ENCODE results near the gene CARHSP1. TPM values are rescaled to one million over a fixed set of nuclear protein-coding genes. Genes with fewer than 3 reads are reported as not detected.
A peak's percentile ranks its signal among the peaks of the same experiment; 100 is the strongest.

The CARHSP1 gene
- total and polyA plus RNA-seq, 2 of the 8 experiments (the other 6 are each of a cell fraction or from before 2014, with no cell fraction given): 292 to 300 TPM

DNA sequence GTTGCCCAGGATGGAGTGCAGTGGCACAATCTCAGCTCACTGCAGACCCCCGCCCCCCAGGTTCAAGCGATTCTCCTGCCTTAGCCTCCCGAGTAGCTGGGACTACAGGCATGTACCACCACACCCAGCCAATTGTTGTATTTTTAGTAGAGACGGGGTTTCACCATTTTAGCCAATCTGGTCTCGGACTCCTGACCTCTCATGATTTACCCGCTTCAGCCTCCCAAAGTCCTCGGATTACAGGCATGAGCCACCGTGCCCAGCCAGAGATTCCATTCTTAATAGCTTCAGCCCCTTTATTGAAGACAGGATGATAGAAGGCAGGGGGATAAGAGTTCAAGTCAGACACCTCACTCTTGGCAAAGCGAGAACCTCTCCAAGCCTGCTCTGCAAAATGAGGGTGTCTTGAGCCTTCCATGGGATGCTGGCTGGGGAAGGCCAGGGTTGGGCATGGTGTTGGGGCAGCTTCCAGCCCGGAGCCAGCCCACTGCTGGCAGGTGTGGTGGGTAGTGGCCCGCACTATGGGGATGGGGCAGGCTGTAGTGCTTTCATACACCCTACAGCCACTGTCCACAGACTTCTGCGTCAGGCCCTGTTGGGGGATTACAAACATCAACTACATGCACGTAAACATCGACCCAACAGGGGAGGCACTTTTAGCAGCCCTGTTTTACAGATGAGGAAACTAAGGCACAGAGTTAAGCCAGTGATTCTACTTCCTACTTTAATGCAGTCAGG, 3.5 kb downstream of the CARHSP1 start:
- H3K4me2 ChIP-seq (ENCODE audit: insufficient read depth in 1 of 2, low read depth in 2 of 2, low read length in 2 of 2): peak overlapping the region; percentile 58 to 99
- no peak overlapping the region for H2AFZ ChIP-seq (ENCODE audit: low read length)
- peak overlapping the region; percentile 94; the same call in 1 of the 2 replicates for H2BK5ac ChIP-seq (ENCODE audit: low read depth, low read length)
- ChIA-PET POLR2A (ENCODE audit: partially characterized antibody) (interaction anchor here (0.9 to 29.1 kb wide), 10 partner anchors 7 to 226 kb away, joined by 3 to 456 read pairs (median 6); partner anchors contain the start of genes CARHSP1, HAPSTR1, LITAFD and PMM2), CTCF (ENCODE audit: partially characterized antibody) (interaction anchor here (1.0 to 10.5 kb wide), 6 partner anchors 9 to 185 kb away, joined by 3 to 90 read pairs (median 11); no protein-coding TSS in a partner anchor)
- no peak overlapping the region; a peak in 1 of 7 replicates for H3K9ac ChIP-seq (replicated peaks in 1 of 4; ENCODE audit: extremely low read depth in 1 of 4, low read depth in 3 of 4, low read length in 3 of 4)
- H3K23me2 ChIP-seq (ENCODE audit: low read depth, low read length): peaks cover 23% of the 10 kb centered on the region
- peak overlapping the region; percentile 47 for H4K5ac ChIP-seq (ENCODE audit: insufficient read length, low read depth, low read length)
- peak overlapping the region; percentile 86; the same call in 1 of the 2 replicates for H2AK5ac ChIP-seq (ENCODE audit: low read depth, low read length)
- no peaks in the 10 kb centered on the region for H3K27me3 ChIP-seq (replicated peaks in 1 of 4; ENCODE audit: control insufficient read depth in 3 of 4, extremely low read depth in 1 of 4, insufficient read depth in 3 of 4, low read length in 3 of 4)
- H2BK120ac ChIP-seq (replicated peaks; ENCODE audit: low read depth, low read length): peak overlapping the region; percentile 47
- H3K36me3 ChIP-seq (ENCODE audit: control insufficient read depth in 2 of 4, insufficient read depth in 4 of 4, low read length in 3 of 4): peaks cover 0 to 15% (median 4%) of the 10 kb centered on the region in 4 experiments; a peak in 4 of 8 replicates
- peaks cover 47 to 75% of the 10 kb centered on the region in 2 experiments for H3K79me2 ChIP-seq (ENCODE audit: control insufficient read depth in 1 of 2, insufficient read depth in 2 of 2, low read length in 2 of 2)
- no peak overlapping the region for H3K23ac ChIP-seq (ENCODE audit: insufficient read length)
- peak overlapping the region; percentile 83; the same call in 1 of the 2 replicates for H2BK15ac ChIP-seq (ENCODE audit: low read length)
- no peak overlapping the region for H4K8ac ChIP-seq (ENCODE audit: extremely low read depth, insufficient read depth, low read length)
- peak; percentile 19; the same call in 1 of the 2 replicates for TF ChIP-seq POLR2AphosphoS5 (IDR thresholded peaks at IDR 0.05; ENCODE audit: low read depth, low read length)
- TF ChIP-seq, protein P1, sequence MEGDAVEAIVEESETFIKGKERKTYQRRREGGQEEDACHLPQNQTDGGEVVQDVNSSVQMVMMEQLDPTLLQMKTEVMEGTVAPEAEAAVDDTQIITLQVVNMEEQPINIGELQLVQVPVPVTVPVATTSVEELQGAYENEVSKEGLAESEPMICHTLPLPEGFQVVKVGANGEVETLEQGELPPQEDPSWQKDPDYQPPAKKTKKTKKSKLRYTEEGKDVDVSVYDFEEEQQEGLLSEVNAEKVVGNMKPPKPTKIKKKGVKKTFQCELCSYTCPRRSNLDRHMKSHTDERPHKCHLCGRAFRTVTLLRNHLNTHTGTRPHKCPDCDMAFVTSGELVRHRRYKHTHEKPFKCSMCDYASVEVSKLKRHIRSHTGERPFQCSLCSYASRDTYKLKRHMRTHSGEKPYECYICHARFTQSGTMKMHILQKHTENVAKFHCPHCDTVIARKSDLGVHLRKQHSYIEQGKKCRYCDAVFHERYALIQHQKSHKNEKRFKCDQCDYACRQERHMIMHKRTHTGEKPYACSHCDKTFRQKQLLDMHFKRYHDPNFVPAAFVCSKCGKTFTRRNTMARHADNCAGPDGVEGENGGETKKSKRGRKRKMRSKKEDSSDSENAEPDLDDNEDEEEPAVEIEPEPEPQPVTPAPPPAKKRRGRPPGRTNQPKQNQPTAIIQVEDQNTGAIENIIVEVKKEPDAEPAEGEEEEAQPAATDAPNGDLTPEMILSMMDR (IDR thresholded peaks at IDR 0.05; ENCODE audit: control extremely low read depth in 1 of 3, insufficient read depth in 1 of 3, low read depth in 1 of 3, low read length in 3 of 3): no peak
- TF ChIP-seq POLR2A (IDR thresholded peaks at IDR 0.05; ENCODE audit: control extremely low read depth in 1 of 2, low read depth in 2 of 2, low read length in 2 of 2): no peak
- FAIRE-seq (no peak), DNase-seq (ENCODE audit: low read depth in 1 of 2, low spot score in 2 of 2) (no peak)
- no peak overlapping the region for H3K56ac ChIP-seq (replicated peaks; ENCODE audit: insufficient read length, low read depth, low read length)
- H3K27ac ChIP-seq (ENCODE audit: low read depth, low read length): no peak overlapping the region
- peaks cover 22 to 47% (median 35%) of the 10 kb centered on the region in 4 experiments for H3K4me1 ChIP-seq (replicated peaks in 1 of 4; ENCODE audit: control insufficient read depth in 3 of 4, insufficient read depth in 4 of 4, low read length in 3 of 4)
- 0 out of 2 replicates have a peak overlapping the region, but pooled peaks have one; percentile 32 for H2BK20ac ChIP-seq (ENCODE audit: low read length)
- no peaks in the 10 kb centered on the region for H3K9me3 ChIP-seq (ENCODE audit: insufficient read depth in 2 of 2, low read depth in 1 of 2, low read length in 1 of 2)
- peak overlapping the region; percentile 94 for H3K4ac ChIP-seq (replicated peaks; ENCODE audit: insufficient read length, low read depth, low read length)
- H3K14ac ChIP-seq (ENCODE audit: insufficient read length): peak overlapping the region; percentile 37
- H4K91ac ChIP-seq (replicated peaks; ENCODE audit: insufficient read length, low read length): peak overlapping the region; percentile 61
- WGBS, 2 experiments (ENCODE audit: extremely low coverage in 1 of 2, insufficient coverage in 1 of 2, insufficient read length in 1 of 2, insufficient replicate concordance in 2 of 2, low coverage in 1 of 2, low lambda C conversion rate in 2 of 2, missing lambda C conversion rate in 1 of 2): 80% methylated on average over 14 of the region's 14 CpGs; no CpG with 5 or more reads in 1 of the 2 experiments
- H3K18ac ChIP-seq (ENCODE audit: extremely low read depth, low read length): peak overlapping the region; percentile 60
- peak overlapping the region in 2 of 4 experiments; percentile 15 to 74; a peak in 4 of 8 replicates for H3K4me3 ChIP-seq (ENCODE audit: extremely low read depth in 1 of 4, insufficient read depth in 2 of 4, low read depth in 3 of 4, low read length in 4 of 4)
- peaks cover 32 to 50% of the 10 kb centered on the region in 2 experiments for H4K20me1 ChIP-seq (replicated peaks in 1 of 2; ENCODE audit: control insufficient read depth in 1 of 2, insufficient read depth in 2 of 2, low read length in 2 of 2)
- H3K79me1 ChIP-seq (ENCODE audit: low read depth, low read length): peaks cover 27% of the 10 kb centered on the region
- H2BK12ac ChIP-seq (ENCODE audit: low read depth, low read length): peak overlapping the region; percentile 92
